Type B pancreatic cell (in vitro differentiated cells): ENCODE data around the gene CSNK2A1. TPM values are rescaled to one million over a fixed set of nuclear protein-coding genes. Genes with fewer than 3 reads are reported as not detected.

Experiments
- DNase-seq: peaks from one replicate; pipeline ENCODE4 v3.0.0; 2021; ENCODE audit warnings: mixed read lengths; ENCODE audit not compliant: unreplicated experiment; ENCODE audit errors: extremely low spot score
- H3K27ac Mint-ChIP-seq: 2 replicates; pipeline ENCODE4 v1.8.0; 2021; ENCODE audit warnings: mild to moderate bottlenecking, mixed read lengths
- H3K27me3 Mint-ChIP-seq: 2 replicates; pipeline ENCODE4 v1.8.0; 2021; ENCODE audit warnings: mixed read lengths
- H3K36me3 Mint-ChIP-seq: 2 replicates; pipeline ENCODE4 v1.8.0; 2021; ENCODE audit warnings: mixed read lengths
- H3K4me1 Mint-ChIP-seq: one replicate; pipeline ENCODE4 v1.8.0; 2021; ENCODE audit warnings: mixed read lengths; ENCODE audit not compliant: unreplicated experiment
- H3K4me3 Mint-ChIP-seq: 2 replicates; pipeline ENCODE4 v1.8.0; 2021; ENCODE audit warnings: mild to moderate bottlenecking, mixed read lengths
- H3K9me3 Mint-ChIP-seq: 2 replicates; pipeline ENCODE4 v1.8.0; 2021; ENCODE audit warnings: mixed read lengths
- total RNA-seq: library from RNA; stranded (reverse); gene quantifications from 2 replicates; pipeline ENCODE4 v1.2.1, GENCODE V29; 2021; ENCODE audit warnings: low replicate concordance
- TF ChIP-seq, protein P1 (sequence below): fragments of 200-600 bp; sonication (generic); conservative IDR thresholded peaks from 2 replicates; pipeline ENCODE4 v1.5.0; 2021; ENCODE audit warnings: antibody characterized with exemption, mild to moderate bottlenecking

CSNK2A1 gene
- total RNA-seq, 1 donor from 2014 or later = 151 TPM

GRCh38 chr20:436476-436875, 107.1 kb downstream of the CSNK2A1 start:
- Mint-ChIP-seq H3K4me1 (peaks cover 7% of the 10 kb centered on the region), H3K27ac (no peak overlapping the region), H3K27me3 (no peaks in the 10 kb centered on the region), H3K9me3 (no peaks in the 10 kb centered on the region), H3K36me3 (peaks cover 24% of the 10 kb centered on the region), H3K4me3 (no peak overlapping the region)
- no peak for DNase-seq
- TF ChIP-seq, protein P1, sequence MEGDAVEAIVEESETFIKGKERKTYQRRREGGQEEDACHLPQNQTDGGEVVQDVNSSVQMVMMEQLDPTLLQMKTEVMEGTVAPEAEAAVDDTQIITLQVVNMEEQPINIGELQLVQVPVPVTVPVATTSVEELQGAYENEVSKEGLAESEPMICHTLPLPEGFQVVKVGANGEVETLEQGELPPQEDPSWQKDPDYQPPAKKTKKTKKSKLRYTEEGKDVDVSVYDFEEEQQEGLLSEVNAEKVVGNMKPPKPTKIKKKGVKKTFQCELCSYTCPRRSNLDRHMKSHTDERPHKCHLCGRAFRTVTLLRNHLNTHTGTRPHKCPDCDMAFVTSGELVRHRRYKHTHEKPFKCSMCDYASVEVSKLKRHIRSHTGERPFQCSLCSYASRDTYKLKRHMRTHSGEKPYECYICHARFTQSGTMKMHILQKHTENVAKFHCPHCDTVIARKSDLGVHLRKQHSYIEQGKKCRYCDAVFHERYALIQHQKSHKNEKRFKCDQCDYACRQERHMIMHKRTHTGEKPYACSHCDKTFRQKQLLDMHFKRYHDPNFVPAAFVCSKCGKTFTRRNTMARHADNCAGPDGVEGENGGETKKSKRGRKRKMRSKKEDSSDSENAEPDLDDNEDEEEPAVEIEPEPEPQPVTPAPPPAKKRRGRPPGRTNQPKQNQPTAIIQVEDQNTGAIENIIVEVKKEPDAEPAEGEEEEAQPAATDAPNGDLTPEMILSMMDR = no peak

DNA sequence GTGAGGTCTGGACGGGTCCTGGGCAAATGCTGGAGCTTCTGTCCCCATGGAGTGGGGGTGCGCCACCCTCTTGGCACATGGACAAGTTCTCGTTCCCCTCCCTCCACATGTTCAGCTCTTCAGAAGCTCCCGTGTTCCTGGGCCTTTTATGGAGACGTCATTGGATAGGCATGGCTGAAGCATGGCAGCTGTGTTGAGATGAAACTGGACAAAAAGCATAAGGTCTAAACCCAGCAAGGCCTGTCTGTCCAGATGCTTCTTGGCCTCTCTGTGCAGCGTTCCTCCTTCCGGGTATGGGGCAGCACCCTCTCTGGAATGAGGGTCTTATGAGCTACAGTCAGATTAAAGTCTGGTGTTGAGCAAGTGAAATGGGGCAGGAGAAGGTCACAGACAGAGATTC, 108.0 kb downstream of the CSNK2A1 start:
- Mint-ChIP-seq H3K27ac (peak overlapping the region; percentile 59), H3K9me3 (no peaks in the 10 kb centered on the region), H3K27me3 (no peaks in the 10 kb centered on the region), H3K4me3 (no peak overlapping the region), H3K4me1 (peaks cover 14% of the 10 kb centered on the region), H3K36me3 (peaks cover 26% of the 10 kb centered on the region)
- DNase-seq = no peak
- TF ChIP-seq, protein P1 = no peak

GRCh38 chr20:434661-435419, 108.8 kb downstream of the CSNK2A1 start:
- peaks cover 27% of the 10 kb centered on the region for H3K36me3 Mint-ChIP-seq
- TF ChIP-seq, protein P1 = no peak
- H3K27ac Mint-ChIP-seq = peak overlapping the region; percentile 81
- H3K4me1 Mint-ChIP-seq = peaks cover 17% of the 10 kb centered on the region
- no peak for DNase-seq
- H3K4me3 Mint-ChIP-seq = no peak overlapping the region
- H3K27me3 Mint-ChIP-seq = no peaks in the 10 kb centered on the region
- no peaks in the 10 kb centered on the region for H3K9me3 Mint-ChIP-seq

- Mint-ChIP-seq H3K4me1 (peaks cover 17% of the 10 kb centered on the region), H3K27ac (peak overlapping the region; percentile 81), H3K36me3 (peaks cover 23% of the 10 kb centered on the region), H3K9me3 (no peaks in the 10 kb centered on the region), H3K4me3 (no peak overlapping the region), H3K27me3 (no peaks in the 10 kb centered on the region)
- DNase-seq = no peak
- TF ChIP-seq, protein P1 = no peak
Measured at GRCh38 chr20:434221-434620, 109.4 kb downstream of the CSNK2A1 start.

GRCh38 chr20:433300-433975, 110.2 kb downstream of the CSNK2A1 start:
- Mint-ChIP-seq H3K4me1 (peaks cover 17% of the 10 kb centered on the region), H3K9me3 (no peaks in the 10 kb centered on the region), H3K27ac (no peak overlapping the region), H3K36me3 (peaks cover 23% of the 10 kb centered on the region), H3K27me3 (no peaks in the 10 kb centered on the region), H3K4me3 (no peak overlapping the region)
- no peak for DNase-seq
- TF ChIP-seq, protein P1 = no peak
